OCI-LY7 (cell line): Measurements from ENCODE around the gene HDAC10. TPM values are rescaled to one million over a fixed set of nuclear protein-coding genes. Genes with fewer than 3 reads are reported as not detected.

ENCODE experiments used
- BruUV-seq: library from RNA; stranded (reverse); fragments of 400-500 nt; replicated peaks from 2 replicates; lab custom pipeline; 2021; lab: Mats Ljungman, UMichigan
- CTCF ChIA-PET: fragments of 300-600 bp; sonication (Branson Sonifier 250); formaldehyde crosslinking; loops from one replicate; lab custom pipeline; 2022; ENCODE audit warnings: antibody characterized with exemption; ENCODE audit not compliant: unreplicated experiment; lab: Charles Lee
- POLR2A ChIA-PET: fragments of 300-600 bp; sonication (Branson Sonifier 250); formaldehyde crosslinking; loops from one replicate; lab custom pipeline; 2022; ENCODE audit warnings: antibody characterized with exemption; lab: Charles Lee
- DNase-seq: peaks from one replicate; pipeline ENCODE4 v3.0.0-alpha.2; 2015; ENCODE audit warnings: low spot score
- H2AFZ ChIP-seq: fragments of 200-600 bp; sonication (generic), shearing (Covaris generic); 2 replicates; pipeline ENCODE4 v1.6.1; 2014; ENCODE audit warnings: mild to moderate bottlenecking, antibody characterized with exemption, low read length, moderate library complexity
- H3K27ac ChIP-seq: fragments of 200-600 bp; sonication (generic); 2 replicates; pipeline ENCODE4 v1.5.1; 2014; ENCODE audit warnings: mixed run types, low read depth, mild to moderate bottlenecking, moderate library complexity, low read length, inconsistent platforms; ENCODE audit not compliant: poor library complexity, severe bottlenecking
- H3K36me3 ChIP-seq: fragments of 200-600 bp; sonication (generic); 2 replicates; pipeline ENCODE4 v1.6.1; 2014; ENCODE audit warnings: mild to moderate bottlenecking, antibody characterized with exemption, low read length, moderate library complexity, mixed read lengths; ENCODE audit not compliant: insufficient read depth
- H3K4me1 ChIP-seq: fragments of 200-600 bp; sonication (generic); 2 replicates; pipeline ENCODE4 v1.5.1; 2014; ENCODE audit warnings: mild to moderate bottlenecking, low read length; ENCODE audit not compliant: insufficient read depth, poor library complexity, severe bottlenecking
- H3K4me2 ChIP-seq: fragments of 200-600 bp; sonication (generic); 2 replicates; pipeline ENCODE4 v1.6.1; 2014; ENCODE audit warnings: mild to moderate bottlenecking, low read length
- H3K4me3 ChIP-seq: fragments of 200-600 bp; sonication (generic); 2 replicates; pipeline ENCODE4 v1.5.1; 2014; ENCODE audit warnings: mild to moderate bottlenecking, low read depth, low read length; ENCODE audit not compliant: poor library complexity, severe bottlenecking
- H3K79me2 ChIP-seq: fragments of 200-600 bp; sonication (generic); 2 replicates; pipeline ENCODE4 v1.6.1; 2016; ENCODE audit warnings: low read depth, mild to moderate bottlenecking, low read length, moderate library complexity, mixed read lengths; ENCODE audit not compliant: insufficient read depth
- H3K9me2 ChIP-seq: fragments of 200-600 bp; sonication (generic); 2 replicates; pipeline ENCODE4 v1.6.1; 2016; ENCODE audit warnings: mild to moderate bottlenecking, low read length, mixed read lengths; ENCODE audit not compliant: insufficient read depth
- H3K9me3 ChIP-seq: fragments of 200-600 bp; sonication (generic); 2 replicates; pipeline ENCODE4 v1.6.1; 2014; ENCODE audit warnings: mild to moderate bottlenecking, mixed run types, low read length, mixed read lengths
- H4K20me1 ChIP-seq: fragments of 200-600 bp; sonication (generic); 2 replicates; pipeline ENCODE4 v1.6.1; 2014; ENCODE audit warnings: mild to moderate bottlenecking, antibody characterized with exemption, low read length, moderate library complexity, mixed read lengths; ENCODE audit not compliant: insufficient read depth
- EZH2phosphoT487 ChIP-seq: fragments of 200-600 bp; sonication (generic); IDR thresholded peaks from 2 replicates; pipeline ENCODE4 v1.6.1; 2018; ENCODE audit warnings: low read depth, borderline replicate concordance, mild to moderate bottlenecking, mixed run types, antibody characterized with exemption, low read length, moderate library complexity, mixed read lengths
- intact Hi-C: fragments of 100-400 bp; cut with micrococcal nuclease; formaldehyde crosslinking; loops from one replicate; pipeline ENCODE4 v1.10.0; 2022; ENCODE audit not compliant: unreplicated experiment
- total RNA-seq, 2 experiments: library from RNA; depleted of rRNA in 1 of 2; stranded (reverse); fragments of >200 nt in 1 of 2; shearing (Covaris generic) in 1 of 2; gene quantifications; 2 replicates each; pipeline ENCODE4 v1.2.3, GENCODE V29; 2014 to 2022
- TF ChIP-seq, protein P1 (sequence below): fragments of 200-600 bp; sonication (generic); conservative IDR thresholded peaks from 2 replicates; pipeline ENCODE4 v1.5.1; 2014; ENCODE audit warnings: mild to moderate bottlenecking, antibody characterized with exemption, low read length, moderate library complexity, mixed read lengths

Gene HDAC10
- total RNA-seq, 2 experiments from 2014 or later: 49.4 to 74.9 TPM

DNA sequence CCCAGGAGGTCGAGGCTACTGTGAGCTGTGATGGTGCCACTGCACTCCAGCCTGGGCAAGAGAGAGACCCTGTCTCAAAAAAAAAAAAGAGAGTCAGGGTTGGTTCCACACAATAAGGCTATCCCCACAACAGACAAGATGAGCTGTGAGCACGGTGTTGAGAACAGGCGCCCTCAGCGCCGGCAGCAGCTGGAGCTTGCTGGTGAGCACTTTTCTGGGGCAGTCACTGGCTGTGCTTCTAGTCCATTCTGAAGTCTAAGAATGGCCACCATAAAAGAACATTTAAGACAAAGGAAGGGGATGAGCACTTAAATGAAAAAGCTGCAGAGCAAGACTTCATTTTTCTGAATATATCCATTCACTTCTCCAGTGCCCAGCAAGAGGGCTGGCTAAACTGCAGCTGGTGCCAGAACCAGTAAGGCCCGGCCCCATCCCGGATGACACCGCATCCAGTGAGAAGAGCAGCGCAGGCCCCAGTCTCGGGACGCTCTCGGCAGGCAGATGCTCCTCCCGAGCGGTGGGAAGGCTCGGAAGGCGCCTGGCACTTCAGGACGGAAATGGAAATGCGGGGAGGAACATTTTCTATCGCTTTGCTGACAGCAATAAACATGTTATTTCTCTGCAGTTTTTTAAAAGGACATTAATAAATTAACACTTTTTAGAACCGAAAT lies 18.4 kb downstream of the HDAC10 start:
- Histone ChIP-seq H3K36me3 (peaks cover 48% of the 10 kb centered on the region), H3K4me3 (no peak overlapping the region), H3K4me2 (no peak overlapping the region), H3K4me1 (peaks cover 4% of the 10 kb centered on the region), H2AFZ (no peak overlapping the region), H4K20me1 (no peaks in the 10 kb centered on the region), H3K9me3 (no peaks in the 10 kb centered on the region; the same call in 1 of the 2 replicates), H3K79me2 (peaks cover 21% of the 10 kb centered on the region; the same call in 1 of the 2 replicates), H3K9me2 (no peaks in the 10 kb centered on the region), H3K27ac (no peak overlapping the region)
- DNase-seq: no peak
- TF ChIP-seq, protein P1, sequence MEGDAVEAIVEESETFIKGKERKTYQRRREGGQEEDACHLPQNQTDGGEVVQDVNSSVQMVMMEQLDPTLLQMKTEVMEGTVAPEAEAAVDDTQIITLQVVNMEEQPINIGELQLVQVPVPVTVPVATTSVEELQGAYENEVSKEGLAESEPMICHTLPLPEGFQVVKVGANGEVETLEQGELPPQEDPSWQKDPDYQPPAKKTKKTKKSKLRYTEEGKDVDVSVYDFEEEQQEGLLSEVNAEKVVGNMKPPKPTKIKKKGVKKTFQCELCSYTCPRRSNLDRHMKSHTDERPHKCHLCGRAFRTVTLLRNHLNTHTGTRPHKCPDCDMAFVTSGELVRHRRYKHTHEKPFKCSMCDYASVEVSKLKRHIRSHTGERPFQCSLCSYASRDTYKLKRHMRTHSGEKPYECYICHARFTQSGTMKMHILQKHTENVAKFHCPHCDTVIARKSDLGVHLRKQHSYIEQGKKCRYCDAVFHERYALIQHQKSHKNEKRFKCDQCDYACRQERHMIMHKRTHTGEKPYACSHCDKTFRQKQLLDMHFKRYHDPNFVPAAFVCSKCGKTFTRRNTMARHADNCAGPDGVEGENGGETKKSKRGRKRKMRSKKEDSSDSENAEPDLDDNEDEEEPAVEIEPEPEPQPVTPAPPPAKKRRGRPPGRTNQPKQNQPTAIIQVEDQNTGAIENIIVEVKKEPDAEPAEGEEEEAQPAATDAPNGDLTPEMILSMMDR: no peak
- TF ChIP-seq EZH2phosphoT487: no peak
- ChIA-PET POLR2A (no interaction called here), CTCF (no interaction called here)
- intact Hi-C loops: no loop called here
- BruUV-seq: no TSS peak

DNA sequence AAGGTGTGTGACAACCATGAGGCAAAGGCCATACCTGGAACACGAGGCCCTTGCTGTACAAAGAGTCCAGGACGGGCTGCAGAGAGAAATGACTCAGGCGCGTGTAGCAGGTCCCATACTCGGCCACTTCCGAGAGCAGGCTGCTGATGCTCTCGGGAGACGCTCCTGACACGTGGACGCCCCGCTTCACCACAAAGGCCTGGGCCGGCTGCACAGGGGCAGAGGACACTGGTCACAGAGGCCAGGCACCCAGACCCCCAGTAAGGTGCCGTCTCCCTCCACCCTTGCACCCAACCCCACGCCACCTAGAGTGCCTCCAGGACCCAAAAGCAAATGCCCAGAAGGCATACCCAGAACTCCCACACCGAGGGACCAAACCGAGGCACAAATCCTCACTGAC lies 21.7 kb downstream of the HDAC10 start:
- Histone ChIP-seq H3K4me2 (no peak overlapping the region), H3K9me2 (no peaks in the 10 kb centered on the region), H3K9me3 (no peaks in the 10 kb centered on the region), H4K20me1 (no peaks in the 10 kb centered on the region), H3K79me2 (peaks cover 5% of the 10 kb centered on the region; the same call in 1 of the 2 replicates), H3K27ac (no peak overlapping the region), H3K36me3 (peaks cover 42% of the 10 kb centered on the region; the same call in 1 of the 2 replicates), H2AFZ (no peak overlapping the region), H3K4me1 (no peaks in the 10 kb centered on the region), H3K4me3 (no peak overlapping the region)
- POLR2A ChIA-PET: no interaction called here
- intact Hi-C loops: no loop called here
- CTCF ChIA-PET: no interaction called here
- no TSS peak for BruUV-seq
- TF ChIP-seq EZH2phosphoT487: no peak
- TF ChIP-seq, protein P1: no peak
- no peak for DNase-seq

DNA sequence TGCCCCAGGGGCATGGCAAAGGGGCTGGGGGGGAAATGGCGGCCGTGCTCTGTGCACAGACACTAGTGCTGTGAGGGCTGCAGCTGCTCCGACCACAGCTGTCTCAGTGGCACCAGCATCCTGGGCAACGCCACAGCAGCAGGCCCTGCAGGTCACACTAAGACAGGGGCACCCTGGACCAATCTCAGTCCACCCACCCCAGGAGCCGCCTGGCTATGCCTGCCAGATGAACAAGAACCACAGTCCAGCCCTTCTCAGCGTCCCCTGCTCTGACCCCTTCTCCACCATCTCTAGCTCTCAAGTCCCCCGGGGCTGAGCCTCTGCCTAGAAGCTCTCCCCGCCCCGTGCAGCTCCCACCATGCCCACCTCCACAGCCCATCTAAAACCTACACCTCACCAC lies 22.7 kb downstream of the HDAC10 start:
- Histone ChIP-seq H3K4me2 (no peak overlapping the region), H4K20me1 (no peaks in the 10 kb centered on the region), H3K36me3 (peaks cover 48% of the 10 kb centered on the region), H3K4me3 (no peak overlapping the region), H3K4me1 (no peaks in the 10 kb centered on the region), H3K27ac (no peak overlapping the region), H2AFZ (no peak overlapping the region), H3K9me3 (no peaks in the 10 kb centered on the region), H3K79me2 (no peaks in the 10 kb centered on the region), H3K9me2 (no peaks in the 10 kb centered on the region)
- no peak for TF ChIP-seq EZH2phosphoT487
- TF ChIP-seq, protein P1: no peak
- ChIA-PET CTCF (no interaction called here), POLR2A (interaction anchor here (0.6 kb wide), 1 partner anchor 13 kb away, joined by 3 read pairs; no protein-coding TSS in a partner anchor)
- DNase-seq: no peak
- BruUV-seq: no TSS peak
- intact Hi-C loops: no loop called here
